Germinal center (tissue), 1 donor: ENCODE results near the gene ARL13B.
"Not testable (repeated sequence)": the region's sequence is repeated elsewhere in the genome, so short reads cannot be mapped to it uniquely, and the experiment has no call there.

Experiments
- DNase-seq: peaks from one replicate; pipeline ENCODE4 v3.0.0; 2012; ENCODE audit warnings: mixed read lengths, low spot score

ARL13B gene

GRCh38 chr3:94001191-94001590, 21.2 kb downstream of the ARL13B start:
- DNase-seq, result no peak

DNA sequence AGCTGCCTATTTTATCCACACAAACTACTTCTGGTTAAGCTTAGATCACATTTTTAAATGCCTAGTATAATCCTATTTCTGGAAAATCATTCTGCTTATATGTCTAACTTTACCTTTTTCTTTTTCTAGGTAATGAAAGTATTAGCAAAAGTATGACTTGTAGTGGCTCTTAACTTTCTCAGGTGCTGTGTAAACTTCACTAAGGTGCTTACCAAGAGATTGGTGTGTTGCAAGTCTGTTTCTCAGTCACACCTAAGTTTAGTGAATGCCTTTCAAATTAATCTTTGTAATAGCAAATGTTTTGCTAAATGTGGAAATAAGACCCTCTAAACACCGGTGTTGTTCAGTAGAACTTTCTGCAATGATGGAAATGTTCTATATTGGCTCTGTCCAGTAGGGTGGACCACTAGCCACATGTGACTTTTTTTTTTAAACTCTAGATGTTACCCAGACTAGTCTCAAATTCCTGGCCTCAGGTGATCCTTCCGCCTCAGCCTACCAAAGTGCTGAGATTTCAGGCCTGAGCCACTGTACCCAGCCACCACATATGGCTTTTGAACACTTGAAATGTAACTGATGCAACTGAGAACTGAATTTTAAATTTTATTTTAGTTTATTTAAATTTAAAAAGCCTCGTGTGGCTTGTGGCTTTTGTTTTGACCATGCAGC, 22.0 kb downstream of the ARL13B start:
- DNase-seq, result no peak

GRCh38 chr3:94004301-94004910, 24.5 kb downstream of the ARL13B start:
- peak; percentile 42 for DNase-seq

DNA sequence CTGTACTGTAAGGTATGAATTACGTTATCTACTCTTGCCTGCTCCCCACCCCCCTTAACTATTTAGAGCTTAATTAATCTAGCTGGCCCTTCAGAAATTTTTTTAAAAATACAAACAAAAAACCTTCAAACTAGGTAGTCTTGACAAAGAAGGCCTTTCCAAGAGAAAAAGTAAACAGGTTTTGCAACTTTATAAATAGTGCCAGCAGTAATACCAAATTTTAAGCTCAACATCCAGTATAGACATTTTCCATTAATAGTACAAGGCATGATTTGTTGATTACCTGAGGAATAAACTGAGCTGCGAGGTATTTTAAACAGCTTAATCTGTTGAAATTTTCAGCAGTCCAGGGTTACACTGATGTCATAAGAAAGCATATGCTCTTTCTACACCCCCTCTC, 28.3 kb downstream of the ARL13B start:
- DNase-seq, result no peak

GRCh38 chr3:94009608-94010007, 29.7 kb downstream of the ARL13B start:
- DNase-seq, result no peak

DNA sequence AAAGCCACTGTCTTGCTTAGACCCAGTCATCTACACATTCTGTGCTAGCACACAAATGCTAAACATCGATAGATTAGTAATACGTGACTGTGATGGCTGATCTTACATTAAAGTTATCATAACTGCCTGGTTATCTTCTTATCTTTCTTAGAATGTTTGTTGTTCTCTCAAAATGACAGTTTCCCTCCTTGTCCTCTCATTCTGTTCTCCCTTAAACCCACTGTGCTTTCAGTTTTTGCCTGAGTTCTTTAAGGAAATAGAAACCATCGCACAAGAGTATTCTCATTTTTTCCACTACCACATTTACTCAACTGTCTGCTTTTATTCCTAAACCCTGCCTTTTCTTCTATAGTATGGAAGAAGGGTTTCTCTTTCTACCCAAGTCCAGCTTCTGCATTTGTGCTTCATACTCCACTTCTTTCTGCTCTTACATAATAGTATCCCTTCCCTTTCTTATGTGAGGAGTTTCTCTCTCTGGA, 31.3 kb downstream of the ARL13B start:
- no peak for DNase-seq

- no peak for DNase-seq
These were observed 32.2 kb downstream of the ARL13B start for GRCh38 chr3:94012185-94012584.

DNA sequence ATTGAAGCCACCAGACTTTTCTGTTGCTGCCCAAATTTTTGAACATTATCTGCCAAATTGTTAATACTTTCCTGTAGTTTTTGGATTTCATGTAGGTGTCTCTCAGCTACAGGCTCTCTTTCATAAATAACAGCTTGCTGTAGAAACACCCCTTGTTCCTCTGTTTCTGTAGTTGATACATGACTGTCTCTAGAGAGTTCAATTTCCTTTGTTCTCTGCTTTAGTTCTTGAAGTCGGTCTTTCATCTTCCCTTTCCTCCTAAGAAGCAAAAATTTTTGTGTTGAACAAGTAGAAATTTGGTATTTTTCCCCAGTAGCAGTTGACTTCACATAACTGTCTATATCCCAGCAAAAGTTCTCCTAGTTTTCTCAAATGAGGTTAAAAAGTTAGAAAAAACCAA, 35.1 kb downstream of the ARL13B start:
- DNase-seq, result no peak

DNA sequence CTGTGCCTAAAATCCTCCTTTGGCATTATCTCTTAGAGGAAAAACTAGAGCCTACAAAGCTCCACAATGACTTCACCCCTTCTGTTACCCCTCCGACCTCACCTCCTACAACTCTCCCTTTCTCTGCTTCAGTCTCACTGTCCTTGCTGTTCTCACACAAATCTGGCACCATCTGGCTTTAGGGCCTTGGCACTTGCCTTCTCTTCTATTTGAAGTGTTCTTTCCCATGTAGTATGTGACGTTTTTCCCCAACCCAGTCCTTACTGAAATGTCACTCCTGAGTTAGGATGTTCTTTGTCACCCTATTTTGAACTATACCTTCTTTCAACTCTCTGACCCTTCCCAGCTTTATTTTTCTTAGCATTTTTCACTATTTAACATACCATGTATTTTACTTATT, 39.7 kb downstream of the ARL13B start:
- no peak for DNase-seq

- DNase-seq, result no peak
These were observed 40.3 kb downstream of the ARL13B start for GRCh38 chr3:94020293-94020692.

GRCh38 chr3:94024385-94024784, 44.4 kb downstream of the ARL13B start:
- no peak for DNase-seq

DNA sequence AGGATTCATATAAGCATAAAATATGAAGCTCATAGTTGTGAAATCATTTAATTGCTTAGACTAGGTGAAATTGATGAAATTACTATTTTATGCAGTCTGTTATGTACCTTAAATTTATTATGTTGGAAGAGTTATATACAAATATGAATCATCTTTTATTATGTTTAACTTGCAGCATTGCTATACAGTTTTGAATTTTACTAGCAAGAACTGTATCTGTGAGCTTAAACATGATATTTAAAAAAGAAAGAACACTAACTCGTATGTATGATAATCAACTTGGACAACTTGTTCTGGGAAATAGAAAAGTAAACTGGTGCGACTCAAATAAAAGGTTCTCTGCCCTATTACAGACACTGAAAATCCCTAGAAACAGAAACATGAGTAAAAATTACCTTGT, 46.7 kb downstream of the ARL13B start:
- DNase-seq, result no peak

DNA sequence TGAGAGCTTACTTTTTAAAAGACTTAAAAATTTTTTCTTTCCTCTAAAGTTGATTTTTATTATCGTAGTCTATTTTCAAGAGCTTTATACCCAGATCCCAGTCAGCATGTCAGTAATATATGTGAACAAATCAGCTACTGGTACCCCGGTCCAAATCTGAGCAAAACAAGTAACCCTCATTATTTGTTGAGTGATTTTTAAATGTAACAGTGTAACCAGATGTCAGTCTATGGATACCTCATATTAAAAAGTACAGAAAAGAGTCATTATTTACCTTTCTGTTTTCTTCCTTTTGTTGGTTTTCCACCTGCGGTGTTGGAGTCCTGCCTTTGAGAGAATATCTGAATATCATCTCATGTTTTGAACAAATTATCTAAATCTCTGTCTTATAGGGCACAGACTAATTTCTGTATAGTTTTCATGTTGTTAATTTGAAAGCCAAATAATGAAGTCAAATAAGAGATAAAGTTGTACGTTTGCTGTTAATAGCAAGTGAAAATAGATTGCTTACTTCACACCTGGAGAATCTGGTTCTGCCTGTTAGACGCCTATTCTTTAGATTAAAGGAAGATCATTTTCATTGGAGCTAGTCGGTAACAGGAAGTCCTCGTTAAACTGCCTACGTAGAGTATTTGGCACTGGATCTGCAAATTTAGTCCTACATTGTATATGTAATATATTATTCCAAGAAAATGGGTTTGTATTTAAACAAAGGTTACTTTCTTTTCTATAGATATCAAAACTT, 48.3 kb downstream of the ARL13B start, which contains the start of gene STX19:
Gene STX19 (minus strand): TSS at position 505 of the 745 bp plus-strand sequence. CDS start 13,328 bp downstream, outside the sequence.
- no peak for DNase-seq

DNA sequence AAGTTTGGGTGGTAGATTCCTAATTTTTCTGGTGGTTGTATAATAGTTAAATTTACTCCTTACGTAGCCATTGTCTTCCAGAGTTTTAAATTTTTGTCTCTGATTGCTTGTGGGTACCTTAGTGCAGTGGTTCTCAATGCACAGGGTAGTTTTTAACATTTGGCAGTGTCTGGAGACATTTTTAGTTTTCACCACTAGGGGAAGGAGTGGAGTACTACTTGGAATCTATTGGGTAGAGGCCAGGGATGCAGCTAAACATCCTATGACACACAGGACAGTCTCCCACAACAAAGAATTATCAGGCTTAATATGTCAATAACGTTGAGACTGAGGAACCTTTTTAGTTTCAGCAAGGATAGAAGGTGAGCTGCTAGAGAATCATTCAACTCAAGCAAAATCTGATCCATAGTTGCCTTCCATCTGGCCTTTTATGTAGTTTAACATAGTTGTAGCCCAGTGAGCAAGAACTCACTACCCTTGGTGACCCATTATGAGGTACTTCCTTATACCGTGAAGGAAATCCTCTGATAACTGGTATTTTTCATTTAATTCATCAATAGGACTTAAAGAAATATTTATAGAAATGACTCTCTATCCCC, 57.1 kb downstream of the ARL13B start:
- DNase-seq, result peak; percentile 8

- no peak for DNase-seq
These were observed 63.3 kb downstream of the ARL13B start for GRCh38 chr3:94043285-94043684.

- DNase-seq, result not testable (repeated sequence)
These were observed 64.4 kb downstream of the ARL13B start for GRCh38 chr3:94044100-94044936.

DNA sequence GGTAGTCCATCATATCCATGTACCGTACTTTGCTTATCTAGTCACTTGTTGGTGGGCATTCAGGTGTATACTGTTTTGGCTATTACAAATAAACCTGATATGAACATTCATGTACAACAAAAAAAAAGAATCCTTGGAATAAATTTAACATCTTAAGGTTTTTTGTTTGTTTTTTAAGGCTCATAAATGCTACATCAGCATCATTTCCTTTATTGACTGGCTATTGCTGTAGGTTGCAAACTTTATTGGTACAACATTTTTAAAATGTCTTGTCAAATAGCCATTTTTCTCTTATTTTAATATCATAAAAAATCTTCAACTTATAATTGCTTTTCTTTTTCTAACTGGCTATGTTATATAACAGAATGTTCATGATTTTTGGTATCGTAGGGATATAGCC, 66.6 kb downstream of the ARL13B start:
- DNase-seq, result no peak

DNA sequence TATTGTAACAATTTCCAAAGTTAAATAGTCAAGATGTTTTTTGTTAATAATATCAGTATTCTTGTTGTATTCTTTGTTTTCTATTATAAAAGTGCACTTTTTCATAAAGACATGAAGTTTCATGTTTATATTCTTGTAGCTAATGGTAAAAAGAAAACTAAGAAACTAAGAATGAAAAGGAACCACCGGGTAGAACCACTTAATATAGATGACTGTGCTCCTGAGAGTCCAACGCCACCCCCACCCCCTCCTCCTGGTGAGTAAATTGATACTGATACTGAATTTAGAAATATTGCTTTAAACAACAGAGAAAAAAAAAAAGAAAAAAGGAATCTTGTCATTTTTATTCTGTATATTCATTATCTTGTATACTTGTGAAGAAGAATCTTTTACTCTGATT, 69.3 kb downstream of the ARL13B start:
- no peak for DNase-seq

- no peak for DNase-seq
These were observed 70.6 kb downstream of the ARL13B start for GRCh38 chr3:94050546-94050945.

GRCh38 chr3:94061297-94061696, 81.3 kb downstream of the ARL13B start:
- DNase-seq, result no peak

DNA sequence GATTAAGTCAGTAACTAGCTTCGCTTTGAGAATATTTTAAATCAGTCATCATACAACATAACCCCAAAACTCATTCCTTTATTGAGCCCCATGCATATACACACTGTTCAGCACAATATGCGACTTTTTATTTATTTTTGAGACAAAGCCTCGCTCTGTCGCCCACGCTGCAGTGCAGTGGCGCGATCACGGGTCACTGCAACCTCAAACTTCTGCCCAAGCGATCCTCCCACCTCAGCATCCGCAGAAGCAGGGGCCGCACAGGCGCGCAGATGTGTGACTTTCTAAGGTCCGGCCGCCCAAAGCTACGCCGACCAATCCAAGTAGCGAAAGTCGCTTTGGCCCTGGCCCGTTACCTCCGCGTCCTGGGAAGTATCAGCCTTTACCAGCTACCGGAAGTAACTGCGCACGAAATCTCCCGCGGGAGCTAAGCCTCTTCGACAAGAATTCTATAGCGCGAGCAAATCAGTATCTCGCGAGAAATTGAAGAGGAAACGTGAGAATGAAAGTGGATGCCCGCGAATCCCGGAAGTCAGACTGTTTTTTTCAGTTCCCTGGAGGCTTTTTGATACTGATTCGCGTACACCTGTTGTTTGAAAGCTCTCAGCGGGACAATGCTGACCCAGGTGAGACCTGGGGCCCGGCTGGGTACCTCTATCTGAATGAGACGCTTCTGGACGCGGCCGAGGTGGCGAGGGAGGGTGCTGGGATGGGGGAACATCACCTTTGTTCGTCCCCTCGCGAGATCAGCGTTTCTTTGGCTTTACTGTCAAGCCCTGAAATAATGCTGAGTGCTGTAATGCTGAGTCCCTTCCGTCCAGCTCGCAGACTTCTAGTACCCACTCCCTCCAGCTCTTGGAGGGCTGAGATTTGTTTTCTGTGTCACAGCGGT, 82.8 kb downstream of the ARL13B start, which contains the start of the genes DHFR2 and NSUN3:
Gene DHFR2 (minus strand): TSS at position 404 of the 892 bp plus-strand sequence. CDS start 1,405 bp downstream, outside the sequence.
Gene NSUN3 (plus strand): TSS at position 549 of the 892 bp plus-strand sequence. CDS start 66 bp downstream, at position 615.
- peak; percentile 82 for DNase-seq
